Measurements from ENCODE around the gene OR2C3.

OR2C3 gene

DNA sequence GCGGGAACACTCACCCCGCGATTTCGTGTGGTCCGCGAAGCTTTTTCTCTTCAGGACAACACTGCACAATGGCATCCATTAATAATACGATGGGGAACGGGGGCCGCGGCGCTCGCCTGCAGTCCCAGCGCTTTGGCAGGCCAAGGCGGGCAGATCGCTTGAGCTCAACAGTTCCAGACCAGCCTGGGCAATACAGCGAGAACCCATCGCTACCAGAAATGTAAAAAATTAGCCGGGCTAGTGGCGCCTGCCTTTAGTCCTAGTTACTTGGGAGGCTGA is 17.7 kb downstream of the OR2C3 start:
- 93 to 95% methylated on average over 16 to 19 of the region's 19 CpGs for WGBS, 2 experiments (ENCODE audit: insufficient coverage in 2 of 2)
- H3K36me3 ChIP-seq (ENCODE audit: control insufficient read depth, insufficient read depth, low read length) = no peaks in the 10 kb centered on the region

DNA sequence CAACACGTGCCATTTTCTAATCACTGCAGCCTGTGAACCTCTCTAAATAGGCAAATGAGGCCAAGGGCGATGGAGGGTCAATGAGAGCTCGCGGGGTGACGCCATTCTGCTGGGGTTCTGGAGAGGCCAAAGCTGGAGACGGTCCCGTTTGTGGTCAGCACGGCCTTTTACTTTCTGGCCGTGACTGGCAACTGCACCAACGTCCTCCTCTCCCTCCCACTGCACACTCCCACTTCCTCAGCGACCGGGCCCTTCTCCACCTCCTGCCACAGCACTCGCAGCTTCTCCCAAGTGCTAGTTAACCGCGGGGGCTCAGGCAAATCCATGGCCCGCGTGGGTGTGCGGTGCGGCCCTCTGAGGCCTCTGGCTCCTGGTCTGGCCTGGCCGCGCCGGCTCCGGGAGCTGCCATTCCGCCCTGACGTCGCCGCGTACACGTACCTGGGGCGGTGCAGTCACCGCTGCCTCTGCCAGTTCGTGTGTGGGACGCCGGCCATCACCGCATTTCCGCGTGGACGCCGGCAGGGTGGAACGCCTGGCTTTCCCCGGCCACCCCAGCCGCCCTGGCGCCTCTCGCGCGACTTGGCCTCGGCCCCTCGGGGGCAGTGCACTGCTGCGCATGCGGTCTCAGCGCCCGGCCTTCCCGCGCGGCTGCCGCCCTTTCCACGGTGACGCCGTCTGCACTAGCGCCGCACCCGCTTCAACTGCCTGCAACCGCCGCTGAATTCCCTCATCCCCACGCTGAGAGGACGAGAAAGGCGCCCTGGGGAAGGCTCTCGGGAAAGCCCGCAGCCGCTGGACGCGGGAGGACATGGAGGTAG is 18.2 kb downstream of the OR2C3 start:
- Histone ChIP-seq H3K4me1 (ENCODE audit: control insufficient read depth, insufficient read depth, low read length, poor library complexity, severe bottlenecking) (no peaks in the 10 kb centered on the region), H3K36me3 (ENCODE audit: control insufficient read depth, insufficient read depth, low read length) (no peaks in the 10 kb centered on the region), H3K4me3 (ENCODE audit: extremely low read depth, insufficient read depth, low read length, poor library complexity, severe bottlenecking) (no peak overlapping the region), H3K27ac (ENCODE audit: low read depth, low read length, severe bottlenecking) (no peak overlapping the region), H3K9me3 (ENCODE audit: control insufficient read depth, low read length) (no peaks in the 10 kb centered on the region)
- 93 to 97% methylated on average over 59 to 69 of the region's 72 CpGs for WGBS, 2 experiments (ENCODE audit: insufficient coverage in 2 of 2)

More for the DNA sequence above, 17.7 kb downstream of the OR2C3 start:
- no peak overlapping the region for H3K4me3 ChIP-seq (ENCODE audit: extremely low read depth, insufficient read depth, low read length, poor library complexity, severe bottlenecking)
- no peaks in the 10 kb centered on the region for H3K9me3 ChIP-seq (ENCODE audit: control insufficient read depth, low read length)
- H3K27ac ChIP-seq (ENCODE audit: low read depth, low read length, severe bottlenecking) = no peak overlapping the region
- no peaks in the 10 kb centered on the region for H3K4me1 ChIP-seq (ENCODE audit: control insufficient read depth, insufficient read depth, low read length, poor library complexity, severe bottlenecking)

DNA sequence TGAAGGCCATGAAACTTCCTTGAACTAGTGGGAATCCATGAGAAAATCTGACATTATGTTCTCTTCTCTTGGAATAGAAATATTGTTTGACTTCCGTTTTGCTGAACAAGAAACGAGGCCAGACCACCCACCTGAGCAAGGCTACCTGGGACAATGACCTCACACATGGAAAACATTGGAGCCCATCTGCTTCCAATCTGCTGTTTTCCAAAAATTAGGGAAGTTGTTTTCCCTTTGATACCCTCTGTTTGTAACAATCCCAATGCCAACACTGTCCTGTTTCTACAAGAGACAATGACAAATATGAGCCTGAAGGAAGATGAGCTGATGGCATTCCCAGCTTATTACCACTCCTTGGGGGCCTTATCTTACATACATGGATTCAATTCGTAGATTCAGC is 29.4 kb downstream of the OR2C3 start:
- no peak overlapping the region for H3K27ac ChIP-seq (ENCODE audit: low read depth, low read length, severe bottlenecking)
- no peaks in the 10 kb centered on the region for H3K9me3 ChIP-seq (ENCODE audit: control insufficient read depth, low read length)
- H3K36me3 ChIP-seq (ENCODE audit: control insufficient read depth, insufficient read depth, low read length) = no peaks in the 10 kb centered on the region
- no peak overlapping the region for H3K4me3 ChIP-seq (ENCODE audit: extremely low read depth, insufficient read depth, low read length, poor library complexity, severe bottlenecking)
- WGBS, 2 experiments (ENCODE audit: insufficient coverage in 2 of 2) = 33% methylated on average over 2 of the region's 3 CpGs; no CpG with 5 or more reads in 1 of the 2 experiments
- H3K4me1 ChIP-seq (ENCODE audit: control insufficient read depth, insufficient read depth, low read length, poor library complexity, severe bottlenecking) = no peaks in the 10 kb centered on the region

DNA sequence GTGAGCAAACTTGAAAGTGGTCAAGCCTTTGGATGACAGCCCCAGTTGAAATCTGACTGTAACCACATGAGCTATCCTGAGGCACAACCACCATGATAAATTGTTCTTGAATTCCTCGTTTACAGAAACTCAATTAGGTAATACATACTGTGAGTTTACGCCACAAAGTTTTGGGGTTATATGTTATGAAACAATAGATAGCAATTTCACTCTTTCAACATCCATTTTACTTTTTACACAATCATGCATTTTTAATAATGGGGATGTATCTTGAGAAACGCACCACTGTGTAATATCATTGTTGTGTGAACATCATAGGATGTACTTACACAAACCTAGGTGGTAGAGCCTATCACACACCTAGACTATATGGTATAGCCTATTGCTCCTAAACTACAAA is 35.4 kb downstream of the OR2C3 start:
- Histone ChIP-seq H3K36me3 (ENCODE audit: control insufficient read depth, insufficient read depth, low read length) (no peaks in the 10 kb centered on the region), H3K4me1 (ENCODE audit: control insufficient read depth, insufficient read depth, low read length, poor library complexity, severe bottlenecking) (peaks cover 5% of the 10 kb centered on the region), H3K9me3 (ENCODE audit: control insufficient read depth, low read length) (no peaks in the 10 kb centered on the region), H3K4me3 (ENCODE audit: extremely low read depth, insufficient read depth, low read length, poor library complexity, severe bottlenecking) (no peak overlapping the region), H3K27ac (ENCODE audit: low read depth, low read length, severe bottlenecking) (no peak overlapping the region)
- WGBS, 2 experiments (ENCODE audit: insufficient coverage in 2 of 2) = 100% methylated on average over 1 of the region's 3 CpGs; no CpG with 5 or more reads in 1 of the 2 experiments

DNA sequence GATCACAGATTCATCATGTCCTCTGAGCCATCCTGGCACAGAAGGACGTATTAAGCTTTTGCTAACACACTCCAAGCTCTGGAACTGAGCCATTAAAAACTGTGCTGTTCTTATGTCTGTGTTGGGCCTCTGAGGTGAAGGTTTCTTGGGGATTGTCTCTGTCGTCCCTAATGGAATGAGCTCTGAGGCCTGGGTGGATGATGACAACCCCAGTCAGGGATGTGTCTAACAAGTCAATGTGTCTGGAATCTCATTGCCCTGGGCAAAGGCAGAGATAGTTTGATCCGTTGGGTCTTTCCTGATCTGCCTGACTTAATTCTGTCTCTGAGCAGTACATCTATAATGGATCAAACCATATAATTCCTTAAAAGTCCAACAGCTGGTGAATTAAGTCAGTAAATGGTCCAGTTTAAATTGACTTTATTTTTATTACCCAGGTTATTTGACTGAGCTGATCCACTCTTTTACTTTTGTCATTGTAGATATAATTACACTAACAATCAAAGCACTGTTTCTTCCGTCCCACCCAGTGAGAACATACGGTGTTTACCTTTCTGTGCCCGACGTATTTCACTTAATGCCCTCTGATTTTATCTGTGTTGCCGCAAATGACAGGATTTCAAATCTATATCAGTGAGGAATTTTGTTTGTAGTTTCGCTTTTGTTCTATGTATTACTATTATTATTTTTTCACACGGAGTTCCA is 39.5 kb downstream of the OR2C3 start:
- no peak overlapping the region for H3K4me3 ChIP-seq (ENCODE audit: extremely low read depth, insufficient read depth, low read length, poor library complexity, severe bottlenecking)
- H3K27ac ChIP-seq (ENCODE audit: low read depth, low read length, severe bottlenecking) = no peak overlapping the region
- peaks cover 5% of the 10 kb centered on the region for H3K4me1 ChIP-seq (ENCODE audit: control insufficient read depth, insufficient read depth, low read length, poor library complexity, severe bottlenecking)
- no peaks in the 10 kb centered on the region for H3K36me3 ChIP-seq (ENCODE audit: control insufficient read depth, insufficient read depth, low read length)
- WGBS, 2 experiments (ENCODE audit: insufficient coverage in 2 of 2) = 88 to 97% methylated on average over 1 to 6 of the region's 10 CpGs
- no peaks in the 10 kb centered on the region for H3K9me3 ChIP-seq (ENCODE audit: control insufficient read depth, low read length)

DNA sequence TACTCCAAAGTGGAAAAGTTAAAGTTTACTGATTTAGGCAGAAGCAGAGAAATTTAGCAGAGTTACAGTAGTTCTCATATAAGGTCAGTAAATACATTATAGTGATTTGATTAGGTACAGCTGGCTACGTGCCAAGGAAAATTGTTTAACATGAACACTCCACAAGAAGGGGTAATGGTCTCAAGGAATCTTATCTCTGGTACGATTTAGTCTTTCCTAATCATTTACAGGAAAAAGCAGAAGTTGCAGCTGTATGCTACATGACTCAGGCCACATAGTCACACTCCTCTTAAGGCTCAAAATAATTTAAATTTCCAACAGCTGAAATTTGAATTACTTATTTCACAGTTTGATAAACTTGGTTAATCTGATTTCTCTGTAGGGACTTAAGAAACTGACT is 41.5 kb downstream of the OR2C3 start:
- no peaks in the 10 kb centered on the region for H3K9me3 ChIP-seq (ENCODE audit: control insufficient read depth, low read length)
- no peaks in the 10 kb centered on the region for H3K36me3 ChIP-seq (ENCODE audit: control insufficient read depth, insufficient read depth, low read length)
- H3K4me3 ChIP-seq (ENCODE audit: extremely low read depth, insufficient read depth, low read length, poor library complexity, severe bottlenecking) = no peak overlapping the region
- 86% methylated on average over 1 of the region's 2 CpGs; no CpG with 5 or more reads in 1 of the 2 experiments for WGBS, 2 experiments (ENCODE audit: insufficient coverage in 2 of 2)
- no peak overlapping the region for H3K27ac ChIP-seq (ENCODE audit: low read depth, low read length, severe bottlenecking)
- H3K4me1 ChIP-seq (ENCODE audit: control insufficient read depth, insufficient read depth, low read length, poor library complexity, severe bottlenecking) = peaks cover 5% of the 10 kb centered on the region

DNA sequence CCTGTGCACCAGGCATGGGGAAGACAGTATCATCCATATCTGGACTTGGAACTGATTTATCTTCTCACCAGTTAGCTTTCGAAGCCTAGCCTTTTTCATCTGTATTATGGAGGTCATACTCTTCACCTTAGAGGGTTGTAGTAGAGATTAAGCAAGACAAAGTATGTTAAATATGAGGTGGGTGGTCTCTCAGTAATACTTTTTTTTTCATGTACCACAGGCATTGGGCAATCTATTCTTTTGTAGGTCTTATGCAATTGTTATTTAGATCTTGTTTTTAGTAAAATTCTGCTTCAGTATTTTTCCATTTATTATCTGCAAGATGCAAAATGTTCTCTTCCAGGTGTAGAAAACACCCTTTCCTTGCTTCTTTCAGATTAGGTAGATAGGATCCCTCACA is 43.1 kb downstream of the OR2C3 start:
- 100% methylated on average over 1 of the region's 1 CpG; no CpG with 5 or more reads in 1 of the 2 experiments for WGBS, 2 experiments (ENCODE audit: insufficient coverage in 2 of 2)
- H3K9me3 ChIP-seq (ENCODE audit: control insufficient read depth, low read length) = no peaks in the 10 kb centered on the region
- peaks cover 5% of the 10 kb centered on the region for H3K4me1 ChIP-seq (ENCODE audit: control insufficient read depth, insufficient read depth, low read length, poor library complexity, severe bottlenecking)
- H3K27ac ChIP-seq (ENCODE audit: low read depth, low read length, severe bottlenecking) = no peak overlapping the region
- no peaks in the 10 kb centered on the region for H3K36me3 ChIP-seq (ENCODE audit: control insufficient read depth, insufficient read depth, low read length)
- H3K4me3 ChIP-seq (ENCODE audit: extremely low read depth, insufficient read depth, low read length, poor library complexity, severe bottlenecking) = no peak overlapping the region

DNA sequence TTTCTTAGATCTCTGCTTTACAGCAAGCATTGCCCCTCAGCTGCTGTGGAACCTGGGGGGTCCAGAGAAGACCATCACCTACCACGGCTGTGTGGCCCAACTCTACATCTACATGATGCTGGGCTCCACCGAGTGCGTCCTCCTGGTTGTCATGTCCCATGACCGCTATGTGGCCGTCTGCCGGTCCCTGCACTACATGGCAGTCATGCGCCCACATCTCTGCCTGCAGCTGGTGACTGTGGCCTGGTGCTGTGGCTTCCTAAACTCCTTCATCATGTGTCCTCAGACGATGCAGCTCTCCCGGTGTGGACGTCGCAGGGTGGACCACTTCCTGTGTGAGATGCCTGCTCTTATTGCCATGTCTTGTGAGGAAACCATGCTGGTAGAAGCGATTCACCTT is 44.9 kb downstream of the OR2C3 start:
- Histone ChIP-seq H3K4me3 (ENCODE audit: extremely low read depth, insufficient read depth, low read length, poor library complexity, severe bottlenecking) (no peak overlapping the region), H3K27ac (ENCODE audit: low read depth, low read length, severe bottlenecking) (no peak overlapping the region), H3K4me1 (ENCODE audit: control insufficient read depth, insufficient read depth, low read length, poor library complexity, severe bottlenecking) (peaks cover 2% of the 10 kb centered on the region), H3K36me3 (ENCODE audit: control insufficient read depth, insufficient read depth, low read length) (no peaks in the 10 kb centered on the region), H3K9me3 (ENCODE audit: control insufficient read depth, low read length) (no peaks in the 10 kb centered on the region)
- WGBS, 2 experiments (ENCODE audit: insufficient coverage in 2 of 2) = 94% methylated on average over 11 to 12 of the region's 12 CpGs

DNA sequence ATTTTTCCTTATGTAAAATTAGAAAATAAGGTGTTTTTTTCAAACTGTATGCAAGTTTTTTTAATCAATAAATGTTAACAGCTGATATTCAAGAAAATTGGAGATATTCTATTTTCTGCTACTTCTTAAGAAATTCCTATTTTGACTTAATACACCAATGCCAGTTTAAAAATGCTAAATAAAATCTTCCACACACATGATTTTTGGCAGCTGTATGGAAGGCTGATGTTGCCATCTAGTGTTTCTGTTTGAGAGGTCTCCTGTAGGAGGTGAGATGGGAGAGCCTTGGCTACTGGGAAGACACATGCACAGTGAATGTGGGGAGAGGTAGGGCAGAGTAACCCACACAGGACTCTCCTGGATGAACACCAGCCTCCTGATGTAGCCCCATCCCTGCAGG is 49.2 kb downstream of the OR2C3 start:
- Histone ChIP-seq H3K4me3 (ENCODE audit: extremely low read depth, insufficient read depth, low read length, poor library complexity, severe bottlenecking) (no peak overlapping the region), H3K4me1 (ENCODE audit: control insufficient read depth, insufficient read depth, low read length, poor library complexity, severe bottlenecking) (no peaks in the 10 kb centered on the region), H3K27ac (ENCODE audit: low read depth, low read length, severe bottlenecking) (no peak overlapping the region)

DNA sequence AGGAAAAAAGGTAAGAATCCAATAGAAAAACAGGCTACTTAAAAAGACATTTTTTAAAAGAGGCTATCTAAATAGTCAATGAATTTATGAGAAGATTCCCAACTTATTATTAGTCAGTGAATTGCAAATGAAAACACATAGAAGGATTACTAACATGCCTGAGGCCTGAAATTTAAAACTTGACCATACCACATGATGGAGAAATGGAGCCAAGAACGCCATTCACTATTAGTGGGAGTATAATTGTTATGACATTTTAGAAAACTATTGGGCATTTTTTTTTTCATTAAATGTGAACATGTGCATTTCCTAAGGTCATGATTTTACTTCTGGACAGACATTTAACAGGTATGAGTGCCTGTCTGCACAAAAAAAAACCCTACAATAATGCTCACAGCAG is 53.5 kb downstream of the OR2C3 start:
- H3K4me3 ChIP-seq (ENCODE audit: extremely low read depth, insufficient read depth, low read length, poor library complexity, severe bottlenecking) = no peak overlapping the region
- no CpG with 5 or more reads among the region's 1 CpG for WGBS, 2 experiments (ENCODE audit: insufficient coverage in 2 of 2)
- H3K9me3 ChIP-seq (ENCODE audit: control insufficient read depth, low read length) = no peaks in the 10 kb centered on the region
- H3K36me3 ChIP-seq (ENCODE audit: control insufficient read depth, insufficient read depth, low read length) = no peaks in the 10 kb centered on the region
- H3K4me1 ChIP-seq (ENCODE audit: control insufficient read depth, insufficient read depth, low read length, poor library complexity, severe bottlenecking) = no peaks in the 10 kb centered on the region
- H3K27ac ChIP-seq (ENCODE audit: low read depth, low read length, severe bottlenecking) = no peak overlapping the region

More for the DNA sequence above, 49.2 kb downstream of the OR2C3 start:
- no peaks in the 10 kb centered on the region for H3K36me3 ChIP-seq (ENCODE audit: control insufficient read depth, insufficient read depth, low read length)
- H3K9me3 ChIP-seq (ENCODE audit: control insufficient read depth, low read length) = no peaks in the 10 kb centered on the region

All from mesodermal cell (in vitro differentiated cells).